T1000 (cell line): ENCODE data around the gene BTG1.
"Not testable (repeated sequence)": the region's sequence is repeated elsewhere in the genome, so short reads cannot be mapped to it uniquely, and the experiment has no call there.

Experiments
- DNase-seq: peaks from one replicate; lab custom pipeline; 2025; ENCODE audit warnings: mixed read lengths; lab: John Stamatoyannopoulos, UW

Gene BTG1

GRCh38 chr12:92149563-92149962, 3.9 kb upstream of the BTG1 start:
- no peak for DNase-seq

DNA sequence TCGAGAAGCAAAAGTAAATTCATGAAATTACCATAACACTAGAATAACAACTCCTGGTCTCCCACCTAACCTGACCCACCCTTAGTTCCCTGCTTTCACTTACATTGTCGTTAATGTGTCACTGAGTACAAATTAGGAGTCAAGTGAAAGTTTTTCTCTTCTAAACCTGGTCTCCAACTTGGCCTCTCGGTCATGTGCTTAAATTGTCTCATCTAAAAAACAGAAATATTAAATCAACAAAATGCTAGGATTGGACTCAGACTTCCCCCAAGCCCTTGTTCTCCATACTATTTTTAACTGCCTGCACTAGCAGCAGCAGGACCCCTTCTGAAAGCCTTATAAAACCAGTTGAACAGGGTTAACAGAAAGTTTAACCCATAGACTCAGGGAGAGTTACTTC, 1.8 kb upstream of the BTG1 start:
- DNase-seq = no peak

DNA sequence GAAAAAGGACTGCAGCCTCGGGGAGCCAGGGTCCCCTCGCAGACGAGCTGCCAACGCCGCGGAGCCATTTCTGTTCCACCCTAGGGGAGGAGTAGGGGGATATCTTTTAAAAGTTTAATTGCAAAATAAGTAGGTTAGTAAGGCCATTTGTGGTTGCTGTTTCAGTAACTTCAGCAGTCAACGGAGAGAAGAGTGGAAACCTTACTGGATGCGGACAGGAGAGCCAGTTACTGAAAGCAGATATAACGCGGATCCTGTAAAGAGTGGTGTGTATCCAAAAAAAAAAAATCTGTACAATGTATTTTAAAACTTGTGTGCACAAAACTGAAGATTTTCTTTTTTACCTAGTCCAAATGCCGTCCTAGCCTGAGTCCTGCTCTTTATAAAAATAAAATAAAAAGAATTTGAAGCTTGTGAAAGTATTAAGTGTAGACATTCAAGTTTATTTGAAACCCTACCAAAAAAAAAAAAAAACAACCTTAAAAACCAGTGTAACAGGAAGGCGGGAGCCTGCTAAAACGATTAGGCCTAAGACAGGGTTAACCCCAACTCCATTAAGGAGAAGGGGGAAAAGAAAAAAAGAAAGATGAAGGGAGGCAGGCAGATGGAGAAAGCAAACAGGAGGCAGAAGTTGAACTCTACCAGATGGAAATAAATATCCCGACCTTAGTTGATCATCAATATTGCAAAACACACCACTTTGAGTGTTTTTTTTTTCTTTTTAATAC, 1.0 kb upstream of the BTG1 start:
- no peak for DNase-seq

DNA sequence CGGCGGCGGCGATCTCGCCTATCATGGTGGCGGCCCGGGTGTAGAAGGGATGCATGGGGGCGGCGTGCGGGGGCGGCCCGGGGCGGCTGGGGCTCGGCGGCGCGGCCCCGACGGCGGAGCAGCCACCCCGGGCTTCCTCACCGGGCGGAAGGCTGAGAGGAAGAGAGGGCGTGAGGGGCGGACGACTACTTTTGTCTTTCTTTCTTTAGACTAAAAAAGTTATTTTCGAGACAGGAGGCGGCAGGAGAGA, 240 bp downstream of the BTG1 start:
- no peak for DNase-seq

GRCh38 chr12:92144631-92145480, 790 bp downstream of the BTG1 start:
- DNase-seq = peak; percentile 90

DNA sequence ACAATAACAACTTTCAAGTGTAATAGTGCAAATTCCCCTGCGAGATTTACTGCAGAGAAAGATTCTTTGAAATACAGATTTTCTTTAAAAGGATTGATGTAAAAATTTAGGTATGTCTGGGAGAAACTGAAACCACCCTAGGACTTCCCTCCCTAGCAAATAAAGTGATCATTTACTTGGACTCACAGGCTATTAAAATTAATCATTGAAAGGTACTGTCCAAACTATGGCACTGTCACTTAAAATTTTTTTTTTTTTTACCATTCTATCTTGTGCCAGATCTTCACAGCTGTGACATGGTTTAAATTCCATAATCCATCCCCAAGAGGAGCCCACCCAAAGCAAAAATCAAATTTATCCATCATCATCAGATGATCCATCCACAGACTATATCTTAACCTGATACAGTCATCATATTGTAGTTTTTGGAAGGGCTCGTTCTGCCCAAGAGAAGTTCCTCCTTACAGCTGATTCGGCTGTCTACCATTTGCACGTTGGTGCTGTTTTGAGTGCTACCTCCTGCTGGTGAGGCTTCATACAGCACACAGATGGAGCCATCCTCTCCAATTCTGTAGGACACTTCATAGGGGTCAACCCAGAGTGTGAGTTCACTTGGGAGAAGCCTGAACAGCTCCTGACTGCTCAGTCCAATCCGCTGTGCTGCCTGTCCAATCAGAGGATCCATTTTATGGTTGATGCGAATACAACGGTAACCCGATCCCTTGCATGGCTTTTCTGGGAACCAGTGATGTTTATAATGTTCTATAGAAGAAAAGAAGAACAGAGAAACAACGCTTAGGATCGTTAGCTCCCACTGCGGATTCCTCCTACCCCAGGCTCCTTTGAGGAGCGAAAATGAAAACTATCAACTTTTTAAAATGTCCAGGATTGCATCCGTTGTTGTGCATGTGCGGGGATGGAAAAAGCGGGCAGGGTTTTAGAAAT, 1.7 kb downstream of the BTG1 start:
- peak; percentile 94 for DNase-seq

DNA sequence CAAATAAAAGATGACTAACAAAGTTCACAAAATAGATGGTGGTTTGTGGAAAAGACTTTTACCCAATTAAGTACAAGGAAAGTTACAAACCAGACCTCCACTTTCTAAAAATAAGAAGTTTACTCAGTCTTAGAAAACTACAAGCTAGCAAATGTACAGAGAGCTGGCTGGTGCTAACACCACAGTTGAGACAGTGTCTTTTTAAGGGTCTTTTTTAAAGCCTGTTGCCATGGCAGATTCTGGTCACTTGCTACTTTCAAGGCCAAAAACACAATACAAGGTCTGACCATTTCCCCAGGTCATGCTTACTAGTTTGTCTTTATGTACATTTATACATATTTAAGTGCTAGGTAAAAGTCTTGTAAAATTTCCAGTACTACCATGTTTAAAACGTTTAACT, 2.4 kb downstream of the BTG1 start:
- DNase-seq = no peak

DNA sequence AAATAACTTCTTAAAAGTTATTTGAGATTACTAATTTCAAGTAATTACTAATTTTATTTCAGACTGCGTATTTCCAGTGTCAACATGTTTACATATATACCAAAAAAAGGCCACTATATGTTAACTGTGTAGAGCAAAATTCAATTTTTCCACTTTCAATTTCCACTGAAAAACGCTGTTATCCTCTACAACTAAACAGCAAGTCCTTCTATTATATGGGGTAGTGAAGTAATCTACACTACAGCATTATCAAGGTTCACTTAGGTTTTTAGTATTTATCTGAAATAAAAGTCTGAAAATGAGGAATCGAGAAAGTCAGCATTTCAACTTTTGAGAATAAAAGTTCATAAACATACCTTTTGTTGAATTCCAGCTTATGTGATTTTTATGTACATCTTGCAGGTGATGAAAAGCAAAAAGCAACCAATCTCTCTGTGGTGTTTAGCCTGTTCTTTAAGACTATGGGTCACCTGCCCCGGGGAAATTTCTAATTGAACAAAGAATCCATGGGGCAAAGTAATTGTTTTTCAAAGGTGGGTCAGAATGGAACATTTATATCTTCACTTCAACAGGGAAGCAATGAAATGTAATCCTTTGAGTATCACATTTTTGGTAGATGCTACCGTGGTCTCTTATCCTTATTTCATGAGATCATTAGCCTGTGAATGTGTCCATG, 3.3 kb downstream of the BTG1 start:
- no peak for DNase-seq

DNA sequence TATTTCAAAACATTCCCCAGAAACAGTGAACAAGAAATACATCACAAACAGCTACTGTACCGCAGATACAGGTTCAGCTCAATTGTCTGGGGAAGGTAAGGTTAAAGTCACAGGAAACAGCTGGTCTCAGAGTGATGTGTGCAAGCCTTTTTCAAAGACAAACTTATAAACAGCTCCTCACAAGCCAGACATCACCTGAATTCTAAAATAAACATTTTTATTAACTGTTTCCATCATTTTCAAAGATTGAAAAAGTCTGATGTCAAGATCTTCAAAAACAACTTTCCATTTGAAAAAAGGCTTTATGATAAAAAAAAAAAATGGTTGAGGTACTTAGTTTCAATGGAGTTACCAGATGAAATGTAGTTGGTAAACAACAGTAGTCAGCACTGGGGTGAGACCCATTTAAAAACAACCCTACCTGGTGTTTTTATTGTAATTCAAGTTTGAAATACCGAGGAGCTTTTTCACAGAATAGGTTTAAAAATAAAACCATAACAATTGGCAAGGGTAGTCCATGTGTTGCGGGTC, 4.0 kb downstream of the BTG1 start:
- no peak for DNase-seq

DNA sequence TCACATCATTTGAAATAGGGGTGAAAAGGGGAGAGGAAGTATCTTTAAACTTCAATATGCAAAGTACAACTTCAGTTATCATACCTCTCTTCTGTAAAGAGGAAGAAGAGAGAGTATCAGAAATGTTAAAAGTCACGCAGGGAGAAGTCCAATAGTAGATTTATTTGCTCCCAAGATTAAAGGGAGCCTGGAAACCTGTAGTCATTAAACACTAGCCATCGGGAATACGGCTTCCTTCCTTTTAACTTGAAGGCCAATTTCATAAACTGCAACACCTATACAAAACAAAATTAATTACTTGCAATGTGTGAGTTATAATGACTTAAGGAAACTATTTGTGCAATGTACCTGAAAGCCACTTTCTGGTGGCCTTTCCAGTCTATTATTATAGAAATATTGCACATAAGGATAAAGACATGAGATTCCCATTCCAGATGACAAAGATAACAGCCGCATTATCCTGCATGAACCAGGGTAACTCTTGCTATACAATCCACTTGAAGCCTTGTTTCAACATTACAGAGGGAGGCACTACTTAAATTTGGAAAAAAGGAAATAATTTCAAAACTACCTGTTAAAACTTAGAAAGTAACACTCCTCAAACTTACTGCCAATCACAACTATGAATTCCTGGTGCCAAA, 4.6 kb downstream of the BTG1 start:
- DNase-seq = no peak

DNA sequence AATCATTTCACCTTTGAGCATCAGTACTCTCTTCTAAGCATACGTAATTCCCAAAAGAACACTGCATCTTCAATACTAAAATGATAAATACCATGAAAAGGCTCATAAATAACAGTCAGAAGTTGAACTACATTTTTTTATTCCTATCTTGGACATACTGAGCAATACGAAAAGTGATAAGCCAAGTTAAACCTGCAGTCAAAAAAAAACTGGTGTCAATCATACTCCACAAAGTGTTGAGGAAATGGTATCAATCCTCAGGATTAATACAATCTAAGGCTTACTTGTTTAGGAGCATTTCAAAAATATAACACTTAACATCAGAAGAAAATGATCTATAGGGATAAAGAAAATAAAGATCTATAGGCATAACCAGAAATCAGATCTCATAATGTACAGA, 5.5 kb downstream of the BTG1 start:
- DNase-seq = no peak

GRCh38 chr12:92139634-92140150, 6.0 kb downstream of the BTG1 start:
- DNase-seq = no peak

- no peak for DNase-seq
Observed at GRCh38 chr12:92138626-92139025, 7.0 kb downstream of the BTG1 start.

- no peak for DNase-seq
Observed at GRCh38 chr12:92138144-92138543, 7.5 kb downstream of the BTG1 start.

- no peak for DNase-seq
Observed at GRCh38 chr12:92136965-92137721, 8.5 kb downstream of the BTG1 start.

DNA sequence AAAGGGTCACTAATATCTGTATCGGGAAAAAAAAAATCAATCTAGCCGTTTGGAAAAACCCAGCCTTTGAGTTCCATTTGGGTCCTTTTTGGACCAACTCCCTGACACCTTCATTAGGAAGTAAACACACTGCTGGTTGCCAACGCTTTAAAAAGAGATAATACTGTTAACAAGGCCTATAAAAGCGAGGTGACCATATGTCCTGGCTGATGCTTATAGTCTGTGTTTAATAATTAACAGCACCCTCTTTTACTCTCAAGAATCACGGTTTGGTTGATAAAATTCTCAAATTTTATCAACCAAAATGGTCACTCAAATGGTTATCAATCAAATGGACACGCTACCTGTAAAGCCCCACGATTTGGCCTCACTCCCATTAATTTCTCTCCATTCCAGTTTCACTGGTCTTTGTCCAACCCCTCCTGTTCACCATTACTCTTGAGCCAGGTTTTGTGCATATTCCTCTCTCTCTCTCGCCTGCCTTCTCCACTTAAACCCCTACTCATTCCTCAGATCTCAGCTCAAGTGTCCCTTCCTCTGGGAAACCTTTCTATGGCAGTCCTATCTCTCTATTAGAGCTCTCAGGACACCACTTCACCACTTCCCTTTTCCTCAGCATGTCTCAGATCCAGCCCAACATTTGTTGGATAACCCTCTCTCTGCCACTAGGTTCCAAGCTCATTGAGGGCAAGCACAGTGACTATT, 9.5 kb downstream of the BTG1 start:
- no peak for DNase-seq

GRCh38 chr12:92135541-92135940, 10.1 kb downstream of the BTG1 start:
- DNase-seq = not testable (repeated sequence)

- DNase-seq = no peak
Observed at GRCh38 chr12:92134638-92135274, 10.9 kb downstream of the BTG1 start.
